Calu3 (cell line): ENCODE measurements around the gene TNK2. TPM values are rescaled to one million over a fixed set of nuclear protein-coding genes. Genes with fewer than 3 reads are reported as not detected.

Source experiments
- BruUV-seq: library from RNA; stranded (reverse); fragments of 400-500 nt; replicated peaks from 2 replicates; lab custom pipeline; 2021; lab: Mats Ljungman, UMichigan
- CTCF ChIA-PET: fragments of 300-600 bp; sonication (Branson Sonifier 250); formaldehyde crosslinking; loops from one replicate; lab custom pipeline; 2022; ENCODE audit warnings: antibody characterized with exemption; lab: Charles Lee
- DNase-seq: peaks from one replicate; pipeline ENCODE4 v3.0.0; 2022
- H3K27ac Mint-ChIP-seq: one replicate; pipeline ENCODE4 v1.8.0; 2022; ENCODE audit warnings: mixed read lengths; ENCODE audit not compliant: unreplicated experiment
- H3K27me3 Mint-ChIP-seq: one replicate; pipeline ENCODE4 v1.8.0; 2022; ENCODE audit warnings: mixed read lengths; ENCODE audit not compliant: unreplicated experiment
- H3K36me3 Mint-ChIP-seq: one replicate; pipeline ENCODE4 v1.8.0; 2022; ENCODE audit warnings: mild to moderate bottlenecking, moderate library complexity, mixed read lengths; ENCODE audit not compliant: insufficient read depth, unreplicated experiment
- H3K4me1 Mint-ChIP-seq: one replicate; pipeline ENCODE4 v1.8.0; 2022; ENCODE audit warnings: mild to moderate bottlenecking, low read depth, mixed read lengths; ENCODE audit not compliant: unreplicated experiment
- H3K4me3 Mint-ChIP-seq: one replicate; pipeline ENCODE4 v1.8.0; 2022; ENCODE audit warnings: mild to moderate bottlenecking, low read depth, moderate library complexity, mixed read lengths; ENCODE audit not compliant: unreplicated experiment
- H3K9me3 Mint-ChIP-seq: one replicate; pipeline ENCODE4 v1.8.0; 2022; ENCODE audit warnings: low read depth, mixed read lengths; ENCODE audit not compliant: unreplicated experiment
- CTCF ChIP-seq: fragments of 200-600 bp; IDR thresholded peaks from one replicate; pipeline ENCODE4 v1.8.0; 2022; ENCODE audit warnings: antibody characterized with exemption; ENCODE audit not compliant: unreplicated experiment
- intact Hi-C: fragments of 100-400 bp; cut with micrococcal nuclease; formaldehyde crosslinking; loops from one replicate; pipeline ENCODE4 v1.10.0; 2022; ENCODE audit not compliant: unreplicated experiment
- microRNA-seq: library from miRNA; unstranded; fragments of <30 nt; microRNA quantifications from one replicate; pipeline ENCODE4 v1.2.0, GENCODE V29; 2022
- total RNA-seq: library from RNA; stranded (reverse); gene quantifications from 2 replicates; pipeline ENCODE4 v1.2.3, GENCODE V29; 2022

TNK2 gene
- total RNA-seq, 1 experiment from 2014 or later = 50.4 TPM

DNA sequence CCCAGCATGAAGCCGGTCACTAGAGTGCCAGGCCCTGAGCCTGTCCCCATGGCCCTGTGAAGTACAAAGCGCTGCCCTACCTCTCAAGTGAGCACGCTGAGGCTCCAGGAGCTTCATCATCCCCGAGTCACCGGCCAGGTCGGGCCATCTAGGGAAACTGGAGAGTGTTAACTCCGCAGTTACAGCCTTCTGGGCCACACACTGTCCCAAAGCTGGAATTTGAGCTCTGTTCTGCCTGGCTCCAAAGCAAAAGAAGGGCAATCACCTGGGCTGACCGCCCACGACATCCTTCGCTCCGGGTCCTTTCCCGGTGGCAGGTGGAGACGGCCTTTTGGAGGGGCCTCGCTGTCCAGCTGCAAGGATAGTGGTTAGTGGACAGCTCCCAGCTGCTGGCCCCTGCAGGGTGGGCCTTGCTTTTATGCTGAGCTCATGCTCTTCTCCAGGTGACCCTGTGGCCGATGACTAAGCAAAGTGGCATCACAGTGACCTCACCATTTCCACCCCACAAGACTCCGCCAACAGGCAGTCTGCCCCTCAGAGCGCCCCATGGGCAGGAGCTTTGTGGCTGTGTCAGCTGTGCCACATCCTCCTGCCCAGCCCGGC is 93.1 kb downstream of the TNK2 start:
- Mint-ChIP-seq H3K27ac (no peak overlapping the region), H3K36me3 (peaks cover 5% of the 10 kb centered on the region), H3K9me3 (no peaks in the 10 kb centered on the region), H3K4me3 (no peak overlapping the region), H3K27me3 (peaks cover 13% of the 10 kb centered on the region), H3K4me1 (peaks cover 38% of the 10 kb centered on the region)
- CTCF ChIA-PET = interaction anchor here (1.1 to 1.6 kb wide), 2 partner anchors 36 to 41 kb away, joined by 3 to 4 read pairs; no protein-coding TSS in a partner anchor
- BruUV-seq = no TSS peak
- peak; percentile 77 for DNase-seq
- intact Hi-C loops = no loop called here
- no peak for TF ChIP-seq CTCF

DNA sequence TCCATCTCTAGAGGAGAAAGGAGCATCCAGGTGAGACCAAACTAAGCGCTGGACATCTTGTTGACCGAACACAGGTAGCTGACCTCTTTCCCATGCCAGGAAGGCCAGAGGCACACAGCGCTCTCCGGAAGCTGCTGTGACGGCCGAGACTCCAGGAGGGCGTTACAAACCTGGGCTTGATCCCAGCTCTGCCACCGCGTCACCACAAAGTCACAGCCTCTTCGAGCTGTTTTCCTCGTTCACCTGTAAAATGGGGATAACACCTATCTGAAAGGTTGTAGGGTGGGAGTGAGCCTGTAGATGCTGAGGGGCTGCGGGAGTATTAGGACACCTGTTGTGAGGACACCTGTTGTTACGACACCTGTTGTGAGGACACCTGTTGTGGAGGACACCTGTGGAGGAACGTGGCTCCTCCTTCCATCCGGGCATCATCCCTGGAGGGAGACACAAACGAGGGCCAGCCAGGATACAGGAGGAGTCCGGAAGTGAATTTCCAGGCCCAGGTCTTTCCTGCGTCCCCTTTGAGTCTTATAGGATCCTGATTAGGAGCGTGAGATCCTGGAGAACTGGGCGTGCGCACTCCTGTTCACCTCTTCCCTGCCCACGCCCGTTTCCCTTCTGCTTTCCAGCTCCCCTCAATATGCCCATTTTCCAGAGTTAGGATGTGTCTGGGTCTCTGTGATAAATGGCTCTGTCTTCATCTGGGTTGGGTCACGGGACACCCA is 94.3 kb downstream of the TNK2 start:
- H3K27me3 Mint-ChIP-seq = peaks cover 16% of the 10 kb centered on the region
- peaks cover 1% of the 10 kb centered on the region for H3K36me3 Mint-ChIP-seq
- BruUV-seq = no TSS peak
- CTCF ChIA-PET = interaction anchor here (0.6 to 1.6 kb wide), 2 partner anchors 8 to 37 kb away, joined by 4 to 5 read pairs; no protein-coding TSS in a partner anchor
- H3K4me1 Mint-ChIP-seq = peaks cover 33% of the 10 kb centered on the region
- H3K27ac Mint-ChIP-seq = no peak overlapping the region
- TF ChIP-seq CTCF = no peak
- no peaks in the 10 kb centered on the region for H3K9me3 Mint-ChIP-seq
- intact Hi-C loops = no loop called here
- no peak overlapping the region for H3K4me3 Mint-ChIP-seq
- DNase-seq = no peak

Small RNA genes lying within 50 kb of the gene (microRNA-seq; reads per million reads assigned to microRNA genes)
- not detected for gene MIR6829

Other genes starting within 250 kb of the TNK2 start
- gene MUC20, start 187.6 kb downstream of the TNK2 start, total RNA-seq = 83.1 and 128 TPM in 2 replicates
- 3.6 and 4.6 TPM in 2 replicates for gene MUC4, start 96.6 kb downstream of the TNK2 start, total RNA-seq
- gene TFRC, start 173.5 kb upstream of the TNK2 start, total RNA-seq = 425 and 457 TPM in 2 replicates